GM19193 (cell line): ENCODE results near the gene BRMS1.

Experiments
- POLR2A ChIP-seq: IDR thresholded peaks from 4 replicates; pipeline ENCODE4 v1.6.1; 2011; ENCODE audit not compliant: insufficient read depth, insufficient read length; ENCODE audit errors: extremely low read depth

Gene BRMS1

DNA sequence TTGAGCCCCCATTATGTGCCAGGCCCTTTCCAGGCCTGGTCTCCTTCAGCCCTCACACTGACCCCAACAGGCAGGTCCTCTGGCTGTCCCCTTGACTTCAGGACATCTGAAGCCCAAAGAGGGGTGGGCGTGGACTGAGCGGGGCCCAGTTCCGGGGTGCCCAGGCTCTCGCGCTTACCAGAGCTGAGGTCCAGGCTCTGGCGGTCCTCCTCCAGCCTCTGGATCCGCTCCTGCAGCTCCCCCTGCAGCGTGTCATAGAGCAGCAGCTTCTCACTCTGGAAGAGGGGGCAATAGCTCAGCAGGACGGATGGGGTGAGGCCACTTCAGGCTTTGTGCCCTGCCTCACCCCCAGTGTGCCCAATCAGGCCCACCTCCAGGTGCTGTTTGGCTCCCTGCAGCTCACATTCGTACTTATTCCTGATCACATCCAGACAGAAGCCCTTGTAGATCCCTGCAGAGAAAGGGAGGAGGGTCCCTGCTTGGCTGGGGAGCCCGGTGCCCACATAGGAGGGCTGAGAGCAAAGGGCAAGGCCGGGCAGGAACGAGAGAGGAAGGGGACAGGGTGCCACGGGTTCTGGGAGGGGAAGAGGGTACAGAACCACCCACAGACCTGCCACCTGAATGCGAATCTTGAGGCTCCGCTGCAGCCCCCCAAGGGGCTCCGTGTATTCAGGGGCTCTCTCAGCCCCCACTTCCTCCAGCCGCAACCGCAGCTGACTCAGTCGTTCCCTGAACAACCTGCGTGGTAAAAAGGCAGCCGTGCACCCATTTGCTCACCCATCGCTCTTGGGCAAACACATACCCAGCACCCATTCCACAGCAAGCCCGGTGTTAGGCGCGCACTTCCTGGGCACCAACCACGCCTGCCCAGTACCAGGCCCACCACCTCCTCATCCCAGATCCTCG lies 4.1 kb downstream of the BRMS1 start:
- TF ChIP-seq POLR2A: no peak

- no peak for TF ChIP-seq POLR2A
Observed at GRCh38 chr11:66339686-66340483, 5.0 kb downstream of the BRMS1 start.

DNA sequence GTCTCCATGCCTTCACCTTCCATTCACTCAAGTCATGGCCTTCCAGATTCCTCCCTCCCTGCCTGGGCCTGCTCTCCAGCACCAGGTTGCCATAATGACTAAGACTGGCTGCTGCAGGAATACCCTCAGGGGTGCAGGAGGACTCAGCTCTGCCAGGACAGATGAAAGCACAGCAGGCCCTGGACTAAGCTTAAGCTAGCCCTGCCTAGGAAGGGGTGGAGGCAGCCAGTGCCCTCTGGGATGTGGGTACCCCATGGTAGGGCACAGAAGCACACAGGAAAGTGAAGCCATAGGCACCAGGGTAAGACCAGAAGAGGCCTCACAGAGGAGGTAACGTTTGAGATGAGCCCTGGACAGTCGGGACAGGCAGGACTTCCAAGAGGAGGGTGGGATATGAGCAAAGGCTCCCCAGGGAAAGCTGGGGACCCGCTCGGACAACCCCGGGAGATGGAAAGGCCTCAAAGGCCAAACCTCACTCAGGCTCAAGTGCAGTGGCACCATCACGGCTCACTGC lies 5.7 kb downstream of the BRMS1 start:
- TF ChIP-seq POLR2A: no peak

DNA sequence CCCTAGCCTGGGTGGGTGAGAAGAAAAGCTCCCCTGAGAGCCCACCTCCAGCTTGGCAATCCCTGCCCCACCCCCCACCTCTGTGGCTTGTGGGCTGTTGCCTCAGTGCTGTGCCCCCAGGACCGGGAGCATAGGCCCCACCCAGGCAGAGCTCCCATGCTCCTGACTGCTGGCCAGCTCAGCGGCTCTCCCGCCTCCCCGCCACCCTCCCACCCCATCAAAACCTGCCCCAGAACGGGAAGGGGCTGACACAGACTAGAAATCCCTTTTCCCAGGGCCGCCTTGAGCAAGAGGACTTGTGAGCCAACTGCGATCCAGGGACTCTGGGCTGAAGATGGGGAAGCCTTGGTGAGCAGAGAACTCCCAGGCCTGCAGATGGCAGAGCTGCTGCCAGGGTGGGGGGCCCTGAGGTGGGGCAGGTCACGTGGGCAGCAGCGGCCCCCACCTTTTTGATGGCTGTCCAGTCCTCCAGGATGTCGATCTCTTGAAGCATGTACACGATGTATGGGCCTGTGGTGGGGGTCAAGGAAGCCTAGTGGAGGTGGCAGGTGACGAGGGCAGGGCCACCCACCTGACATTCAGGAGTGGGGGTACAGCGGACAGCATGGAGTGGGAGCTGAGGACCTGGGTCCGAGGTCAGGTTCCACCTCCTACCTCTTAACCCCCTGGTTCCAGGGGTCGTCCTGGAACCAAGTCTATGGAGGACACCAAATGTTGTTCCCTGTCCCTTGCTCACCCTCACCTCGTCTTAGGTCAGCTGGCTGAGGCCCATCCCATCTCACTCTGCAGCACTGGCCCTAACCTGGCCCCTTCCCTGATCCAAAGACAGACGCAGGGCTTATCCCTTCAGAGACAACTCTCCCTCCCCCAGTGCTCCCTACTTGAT lies 6.4 kb downstream of the BRMS1 start:
- TF ChIP-seq POLR2A: no peak

DNA sequence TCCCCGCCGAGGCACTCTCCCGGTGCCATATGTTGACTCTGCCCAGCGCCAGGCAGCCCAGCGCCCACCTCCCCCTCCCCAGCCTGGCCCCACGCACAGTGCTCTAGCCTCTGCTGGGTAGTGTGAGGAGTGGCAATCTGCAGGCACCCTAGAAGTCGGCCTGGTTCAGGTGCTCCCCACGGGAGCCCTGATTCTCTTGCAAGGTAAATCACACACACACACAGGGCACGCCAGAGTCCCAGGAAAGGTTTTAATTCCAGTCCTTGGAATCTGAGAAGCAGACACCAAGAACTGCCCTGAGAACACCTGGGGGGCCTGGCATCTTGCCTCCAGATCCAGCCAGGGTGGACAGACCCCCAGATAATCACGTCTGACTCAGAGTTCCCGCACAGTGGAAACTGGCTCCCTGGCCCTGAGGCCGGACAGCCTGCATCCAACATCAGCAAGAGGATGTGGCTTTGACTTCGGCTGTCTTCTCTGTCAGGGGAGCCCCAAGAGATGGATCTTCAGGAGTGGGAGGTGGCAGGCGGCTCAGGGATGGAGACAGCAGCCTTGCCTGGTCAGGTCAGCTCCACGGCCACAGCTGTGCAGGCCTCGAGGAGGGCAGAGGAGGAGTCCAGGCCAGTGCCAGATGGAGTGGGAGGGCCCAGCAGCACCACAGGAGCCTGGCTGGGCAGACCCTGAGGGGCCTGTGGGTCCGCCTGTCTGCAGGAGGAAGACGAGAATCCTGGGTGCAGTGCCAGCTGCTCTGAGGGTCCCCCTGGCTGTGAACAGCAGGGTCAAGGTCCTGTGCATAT lies 7.6 kb downstream of the BRMS1 start:
- no peak for TF ChIP-seq POLR2A

DNA sequence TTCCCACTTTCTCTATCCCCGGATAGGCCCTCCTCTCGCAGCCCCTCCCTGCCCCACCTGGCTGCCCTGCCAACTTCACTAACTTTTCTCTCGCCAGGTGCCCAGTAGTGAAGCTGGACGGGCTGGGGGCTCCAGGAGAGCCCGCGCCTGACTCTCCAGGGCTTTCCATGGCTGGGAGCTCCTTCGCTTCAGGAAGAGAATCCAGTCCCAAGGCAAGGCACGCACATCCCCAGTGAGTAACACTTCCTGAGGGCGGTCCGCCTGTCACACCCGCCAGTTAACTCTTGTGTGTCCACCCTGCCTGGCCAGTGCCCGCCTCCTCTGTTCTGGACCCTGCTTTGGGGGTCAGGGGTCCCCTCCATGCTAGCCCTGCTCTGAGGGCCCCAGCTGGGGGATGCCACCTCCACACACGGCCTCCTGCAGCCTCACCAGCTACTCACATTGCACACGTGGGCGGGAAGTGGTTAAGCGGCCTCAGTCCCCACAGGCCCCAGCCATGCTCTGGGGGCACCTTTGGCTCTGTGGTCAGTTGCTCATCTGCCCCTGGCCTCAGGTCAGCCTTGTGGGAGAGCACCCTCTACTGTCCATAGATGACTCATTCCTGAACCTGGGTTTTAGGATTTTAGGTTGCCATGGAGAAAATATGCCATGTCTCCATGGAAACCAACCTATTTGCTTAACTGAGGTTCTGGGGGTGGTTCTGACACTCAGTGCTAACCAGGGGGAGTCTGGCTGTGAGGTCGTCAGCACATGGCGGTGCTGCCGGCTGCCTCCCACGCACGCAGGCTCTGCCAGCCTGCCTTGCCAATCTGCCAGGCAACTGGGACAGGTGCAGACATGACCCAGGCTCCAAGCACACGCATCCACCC lies 8.4 kb downstream of the BRMS1 start, which contains the start of gene RIN1:
Gene RIN1, minus strand, starts transcription at position 201 of the 869 bp plus-strand sequence. Its CDS starts 32 bp downstream, at position 169.
- peak; percentile 11 for TF ChIP-seq POLR2A

GRCh38 chr11:66335531-66336233 lies 9.2 kb downstream of the BRMS1 start:
- TF ChIP-seq POLR2A: no peak

GRCh38 chr11:66334605-66335442 lies 10.1 kb downstream of the BRMS1 start:
- TF ChIP-seq POLR2A: no peak

DNA sequence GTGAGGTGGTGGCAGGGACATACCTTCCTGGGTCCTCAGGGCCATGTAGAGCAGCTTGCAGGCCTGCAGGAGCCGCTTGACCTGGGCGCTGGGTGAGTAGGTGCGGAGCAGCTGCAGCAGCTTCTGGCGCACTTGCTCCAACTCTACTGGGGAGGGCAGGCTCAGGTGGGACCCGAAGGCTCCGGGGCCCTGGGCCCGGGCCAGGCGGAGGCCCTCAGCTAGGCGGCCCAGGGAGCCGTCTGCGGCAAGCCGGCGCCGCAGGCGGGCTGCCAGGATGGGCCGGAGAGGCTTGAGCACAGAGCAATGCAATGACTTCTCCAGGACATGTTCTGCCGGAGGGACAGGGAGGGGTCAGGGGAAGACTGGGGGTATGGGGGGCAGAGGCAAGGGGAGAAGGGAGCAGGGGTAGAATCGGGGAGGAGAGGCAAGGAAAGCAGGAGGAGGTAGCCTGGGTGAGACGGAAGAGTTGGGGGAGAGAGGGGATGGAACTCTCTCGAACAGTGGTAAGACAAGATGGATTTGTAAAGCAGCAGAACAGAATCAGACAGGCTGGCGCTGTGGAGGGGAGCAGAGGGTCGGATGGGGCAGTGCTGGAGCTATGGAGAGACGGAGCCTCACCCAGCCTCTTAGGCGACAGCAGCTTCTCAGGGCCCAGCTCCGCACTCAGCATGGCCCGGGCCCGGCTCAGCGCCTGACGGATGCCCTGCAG lies 10.9 kb downstream of the BRMS1 start:
- no peak for TF ChIP-seq POLR2A

GRCh38 chr11:66333220-66333877 lies 11.6 kb downstream of the BRMS1 start:
- TF ChIP-seq POLR2A: no peak

GRCh38 chr11:66332371-66333219 lies 12.3 kb downstream of the BRMS1 start:
- no peak for TF ChIP-seq POLR2A
